ENCODE results near the gene GSTA4. TPM values are rescaled to one million over a fixed set of nuclear protein-coding genes. Genes with fewer than 3 reads are reported as not detected.

GSTA4 gene
- total RNA-seq, 1 experiment from 2014 or later: 20.9 TPM

GRCh38 chr6:53035549-53036213 lies 40.6 kb upstream of the GSTA4 start:
- no TSS peak for BruUV-seq (replicated peaks)
- POLR2A ChIA-PET (ENCODE audit: unreplicated experiment): no interaction called here
- no peak overlapping the region for H2AFZ ChIP-seq (ENCODE audit: low read length)
- no peak overlapping the region for H3K9ac ChIP-seq (ENCODE audit: low read length)
- ATAC-seq (no peak), DNase-seq (no peak)
- no peak overlapping the region for H3K4me3 ChIP-seq (ENCODE audit: low read length)
- H3K9me3 ChIP-seq (ENCODE audit: low read length): no peaks in the 10 kb centered on the region
- H4K20me1 ChIP-seq (ENCODE audit: low read length): no peaks in the 10 kb centered on the region
- no peaks in the 10 kb centered on the region for H3K27me3 ChIP-seq (ENCODE audit: low read length)
- no peak overlapping the region for H3K27ac ChIP-seq (ENCODE audit: low read length)
- H3K4me2 ChIP-seq (ENCODE audit: low read length): no peak overlapping the region
- H3K9me2 ChIP-seq (replicated peaks; ENCODE audit: low read length): no peaks in the 10 kb centered on the region
- intact Hi-C loops (cut with micrococcal nuclease): no loop called here
- TF ChIP-seq CTCF (conservative IDR thresholded peaks at IDR 0.05; ENCODE audit: low read depth, low read length) (no peak), EZH2phosphoT487 (IDR thresholded peaks at IDR 0.05; ENCODE audit: borderline replicate concordance, low read length) (no peak), EZH2 (IDR thresholded peaks at IDR 0.05; ENCODE audit: low read length, unreplicated experiment) (no peak)
- no peaks in the 10 kb centered on the region for H3F3A ChIP-seq (ENCODE audit: low read length, unreplicated experiment)
- peaks cover 2% of the 10 kb centered on the region for H3K4me1 ChIP-seq (ENCODE audit: insufficient read depth, low read length)
- H3K79me2 ChIP-seq (ENCODE audit: low read length): no peaks in the 10 kb centered on the region
- H3K36me3 ChIP-seq (ENCODE audit: low read depth, low read length): peaks cover 13% of the 10 kb centered on the region
- CTCF ChIA-PET: no interaction called here

DNA sequence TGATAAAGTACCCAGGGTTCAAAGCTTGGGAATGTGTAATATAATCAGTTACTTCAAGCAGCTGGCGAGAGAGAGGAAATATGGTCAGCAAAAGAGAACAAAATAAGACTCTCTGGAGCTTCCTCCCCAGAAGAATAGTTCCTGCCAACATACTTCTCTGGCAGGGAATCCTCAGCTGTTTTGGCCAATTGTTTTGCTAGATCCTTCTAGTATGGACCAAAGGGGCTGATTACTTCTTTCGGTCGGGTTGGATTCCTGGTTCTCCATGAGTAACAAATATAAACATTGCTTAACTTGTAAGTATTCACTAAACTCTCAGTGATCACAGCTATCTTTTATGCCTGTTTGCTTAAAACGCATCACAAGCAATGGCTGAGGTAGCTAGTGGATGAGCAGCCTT lies 38.7 kb upstream of the GSTA4 start:
- H3K4me3 ChIP-seq (ENCODE audit: low read length): no peak overlapping the region
- no TSS peak for BruUV-seq (replicated peaks)
- no peak overlapping the region for H2AFZ ChIP-seq (ENCODE audit: low read length)
- peak; percentile 21 for DNase-seq
- CTCF ChIA-PET: no interaction called here
- H3K36me3 ChIP-seq (ENCODE audit: low read depth, low read length): peaks cover 3% of the 10 kb centered on the region; the same call in 1 of the 2 replicates
- ATAC-seq: no peak
- POLR2A ChIA-PET (ENCODE audit: unreplicated experiment): interaction anchor here (0.7 kb wide), 1 partner anchor 78 kb away, joined by 4 read pairs; no protein-coding TSS in a partner anchor
- intact Hi-C loops (cut with micrococcal nuclease): no loop called here
- H3F3A ChIP-seq (ENCODE audit: low read length, unreplicated experiment): no peaks in the 10 kb centered on the region
- no peaks in the 10 kb centered on the region for H3K9me2 ChIP-seq (replicated peaks; ENCODE audit: low read length)
- H4K20me1 ChIP-seq (ENCODE audit: low read length): no peaks in the 10 kb centered on the region
- TF ChIP-seq CTCF (conservative IDR thresholded peaks at IDR 0.05; ENCODE audit: low read depth, low read length): no peak
- TF ChIP-seq EZH2 (IDR thresholded peaks at IDR 0.05; ENCODE audit: low read length, unreplicated experiment): no peak
- no peak for TF ChIP-seq EZH2phosphoT487 (IDR thresholded peaks at IDR 0.05; ENCODE audit: borderline replicate concordance, low read length)
- H3K27ac ChIP-seq (ENCODE audit: low read length): no peak overlapping the region
- H3K79me2 ChIP-seq (ENCODE audit: low read length): no peaks in the 10 kb centered on the region
- H3K9ac ChIP-seq (ENCODE audit: low read length): no peak overlapping the region
- no peaks in the 10 kb centered on the region for H3K4me1 ChIP-seq (ENCODE audit: insufficient read depth, low read length)
- no peaks in the 10 kb centered on the region for H3K9me3 ChIP-seq (ENCODE audit: low read length)
- H3K4me2 ChIP-seq (ENCODE audit: low read length): no peak overlapping the region
- no peaks in the 10 kb centered on the region for H3K27me3 ChIP-seq (ENCODE audit: low read length)

DNA sequence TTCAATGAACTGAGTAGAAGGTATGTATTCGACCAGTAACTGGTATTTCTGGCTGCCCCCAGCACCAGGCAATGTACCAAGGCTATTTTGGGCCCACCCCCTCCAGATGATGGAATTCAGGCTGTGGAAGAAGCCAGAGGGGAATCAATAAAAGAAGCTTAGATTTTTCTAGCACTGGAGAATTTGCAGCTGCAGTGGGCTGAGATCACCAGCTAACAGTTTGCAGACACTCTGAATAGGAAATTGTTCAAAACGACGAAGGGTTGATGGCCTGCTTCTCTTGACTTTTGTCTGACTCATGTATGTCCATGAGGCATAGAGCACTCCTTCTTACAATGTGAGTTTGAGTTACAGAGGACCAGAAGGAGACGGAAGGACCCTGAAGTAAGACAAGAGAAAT lies 37.8 kb upstream of the GSTA4 start:
- no peaks in the 10 kb centered on the region for H3K9me2 ChIP-seq (replicated peaks; ENCODE audit: low read length)
- H3K4me2 ChIP-seq (ENCODE audit: low read length): no peak overlapping the region
- no peak overlapping the region for H3K4me3 ChIP-seq (ENCODE audit: low read length)
- no peaks in the 10 kb centered on the region for H3F3A ChIP-seq (ENCODE audit: low read length, unreplicated experiment)
- H3K27ac ChIP-seq (ENCODE audit: low read length): no peak overlapping the region
- no peaks in the 10 kb centered on the region for H3K79me2 ChIP-seq (ENCODE audit: low read length)
- no peaks in the 10 kb centered on the region for H3K4me1 ChIP-seq (ENCODE audit: insufficient read depth, low read length)
- H3K36me3 ChIP-seq (ENCODE audit: low read depth, low read length): peaks cover 3% of the 10 kb centered on the region; the same call in 1 of the 2 replicates
- no peak overlapping the region for H3K9ac ChIP-seq (ENCODE audit: low read length)
- BruUV-seq (replicated peaks): no TSS peak
- ChIA-PET POLR2A (ENCODE audit: unreplicated experiment) (no interaction called here), CTCF (no interaction called here)
- TF ChIP-seq CTCF (conservative IDR thresholded peaks at IDR 0.05; ENCODE audit: low read depth, low read length) (no peak), EZH2phosphoT487 (IDR thresholded peaks at IDR 0.05; ENCODE audit: borderline replicate concordance, low read length) (no peak), EZH2 (IDR thresholded peaks at IDR 0.05; ENCODE audit: low read length, unreplicated experiment) (no peak)
- intact Hi-C loops (cut with micrococcal nuclease): no loop called here
- no peak overlapping the region for H2AFZ ChIP-seq (ENCODE audit: low read length)
- DNase-seq (peak; percentile 20), ATAC-seq (peak; percentile 61)
- no peaks in the 10 kb centered on the region for H3K9me3 ChIP-seq (ENCODE audit: low read length)
- H3K27me3 ChIP-seq (ENCODE audit: low read length): no peaks in the 10 kb centered on the region
- no peaks in the 10 kb centered on the region for H4K20me1 ChIP-seq (ENCODE audit: low read length)
